Immature natural killer cell (primary cell): ENCODE data around the gene SV2C. TPM values are rescaled to one million over a fixed set of nuclear protein-coding genes. Genes with fewer than 3 reads are reported as not detected.

Experiments used
- DNase-seq, 3 donors: peaks; one replicate each; pipeline ENCODE4 v3.0.0; 2022; ENCODE audit warnings: mixed read lengths in 1 of 3
- H3K27ac Mint-ChIP-seq, 6 donors: one replicate each; pipeline ENCODE4 v1.8.0; 2020; ENCODE audit warnings: mixed read lengths in 6 of 6, mild to moderate bottlenecking in 5 of 6, inconsistent platforms in 4 of 6, moderate library complexity in 3 of 6
- H3K27me3 Mint-ChIP-seq, 3 donors: one replicate each; pipeline ENCODE4 v1.8.0; 2020 to 2021; ENCODE audit warnings: low read depth in 3 of 3, mild to moderate bottlenecking in 3 of 3, mixed read lengths in 3 of 3, moderate library complexity in 3 of 3, inconsistent platforms in 1 of 3
- H3K36me3 Mint-ChIP-seq, 3 donors: one replicate each; pipeline ENCODE4 v1.8.0; 2020; ENCODE audit warnings: mixed read lengths in 3 of 3, inconsistent platforms in 2 of 3, mild to moderate bottlenecking in 2 of 3
- H3K4me1 Mint-ChIP-seq, 2 donors: one replicate each; pipeline ENCODE4 v1.8.0; 2020; ENCODE audit warnings: inconsistent platforms in 2 of 2, mild to moderate bottlenecking in 2 of 2, mixed read lengths in 2 of 2, moderate library complexity in 1 of 2
- H3K4me3 Mint-ChIP-seq, 5 donors: one replicate each; pipeline ENCODE4 v1.8.0; 2020; ENCODE audit warnings: mild to moderate bottlenecking in 5 of 5, mixed read lengths in 5 of 5, inconsistent platforms in 3 of 5, moderate library complexity in 3 of 5
- H3K9me3 Mint-ChIP-seq, 6 donors: one replicate each; pipeline ENCODE4 v1.8.0; 2020; ENCODE audit warnings: mild to moderate bottlenecking in 6 of 6, mixed read lengths in 6 of 6, inconsistent platforms in 4 of 6, moderate library complexity in 3 of 6
- polyA plus RNA-seq, 3 donors: library from polyadenylated mRNA; unstranded; fragments of 300-500 nt; fragmentation: Illumina TruSeq; gene quantifications; one replicate each; pipeline ENCODE4 v1.2.3, GENCODE V29; 2021

Gene SV2C
- polyA plus RNA-seq, 3 donors from 2014 or later = not detected

- H3K36me3 Mint-ChIP-seq = no peaks in the 10 kb centered on the region
- H3K4me1 Mint-ChIP-seq = peaks cover 11 to 13% of the 10 kb centered on the region in 2 donors
- no peaks in the 10 kb centered on the region for H3K9me3 Mint-ChIP-seq
Measured at GRCh38 chr5:76271836-76272235, 188.7 kb downstream of the SV2C start.

GRCh38 chr5:76273206-76273885 lies 190.2 kb downstream of the SV2C start:
- H3K4me1 Mint-ChIP-seq = peaks cover 11 to 13% of the 10 kb centered on the region in 2 donors
- H3K9me3 Mint-ChIP-seq = no peaks in the 10 kb centered on the region
- peaks cover 0 to 3% (median 0%) of the 10 kb centered on the region in 3 donors for H3K27me3 Mint-ChIP-seq
- no peak overlapping the region for H3K4me3 Mint-ChIP-seq
- H3K27ac Mint-ChIP-seq = no peak overlapping the region
- no peak for DNase-seq
- no peaks in the 10 kb centered on the region for H3K36me3 Mint-ChIP-seq

More at GRCh38 chr5:76271836-76272235, 188.7 kb downstream of the SV2C start:
- DNase-seq = no peak
- Mint-ChIP-seq H3K27me3 (peaks cover 0 to 3% (median 2%) of the 10 kb centered on the region in 3 donors), H3K27ac (no peak overlapping the region), H3K4me3 (no peak overlapping the region)

GRCh38 chr5:76274571-76274970 lies 191.4 kb downstream of the SV2C start:
- DNase-seq = no peak
- Mint-ChIP-seq H3K27me3 (no peaks in the 10 kb centered on the region), H3K9me3 (no peaks in the 10 kb centered on the region), H3K36me3 (no peaks in the 10 kb centered on the region), H3K4me3 (no peak overlapping the region), H3K4me1 (peaks cover 9% of the 10 kb centered on the region in 2 donors), H3K27ac (no peak overlapping the region)

- Mint-ChIP-seq H3K4me3 (no peak overlapping the region), H3K9me3 (no peaks in the 10 kb centered on the region), H3K27me3 (peaks cover 0 to 1% (median 0%) of the 10 kb centered on the region in 3 donors), H3K4me1 (no peaks in the 10 kb centered on the region), H3K36me3 (no peaks in the 10 kb centered on the region), H3K27ac (no peak overlapping the region)
- no peak for DNase-seq
Measured at GRCh38 chr5:76277736-76278135, 194.6 kb downstream of the SV2C start.

- DNase-seq = no peak
- H3K36me3 Mint-ChIP-seq = no peaks in the 10 kb centered on the region
- H3K27me3 Mint-ChIP-seq = peaks cover 0 to 1% (median 0%) of the 10 kb centered on the region in 3 donors
- H3K4me1 Mint-ChIP-seq = peaks cover 0 to under 1% of the 10 kb centered on the region in 2 donors
- H3K4me3 Mint-ChIP-seq = no peak overlapping the region
- no peak overlapping the region for H3K27ac Mint-ChIP-seq
- no peaks in the 10 kb centered on the region for H3K9me3 Mint-ChIP-seq
Measured at GRCh38 chr5:76278261-76278789, 195.1 kb downstream of the SV2C start.

- no peak for DNase-seq
- peaks cover 0 to 13% of the 10 kb centered on the region in 2 donors for H3K4me1 Mint-ChIP-seq
- H3K27ac Mint-ChIP-seq = no peak overlapping the region
- H3K36me3 Mint-ChIP-seq = no peaks in the 10 kb centered on the region
- H3K4me3 Mint-ChIP-seq = no peak overlapping the region
- peaks cover 0 to 2% (median 0%) of the 10 kb centered on the region in 6 donors for H3K9me3 Mint-ChIP-seq
- peaks cover 0 to 5% (median 1%) of the 10 kb centered on the region in 3 donors for H3K27me3 Mint-ChIP-seq
Measured at GRCh38 chr5:76280494-76280893, 197.3 kb downstream of the SV2C start.

GRCh38 chr5:76283670-76284069 lies 200.5 kb downstream of the SV2C start:
- no peaks in the 10 kb centered on the region for H3K36me3 Mint-ChIP-seq
- H3K4me3 Mint-ChIP-seq = no peak overlapping the region
- peaks cover 0 to 13% of the 10 kb centered on the region in 2 donors for H3K4me1 Mint-ChIP-seq
- no peak overlapping the region for H3K27ac Mint-ChIP-seq
- peaks cover 0 to 5% (median 1%) of the 10 kb centered on the region in 3 donors for H3K27me3 Mint-ChIP-seq
- no peak for DNase-seq
- peaks cover 0 to 2% (median 0%) of the 10 kb centered on the region in 6 donors for H3K9me3 Mint-ChIP-seq

- peaks cover 12 to 31% of the 10 kb centered on the region in 2 donors for H3K4me1 Mint-ChIP-seq
- H3K9me3 Mint-ChIP-seq = no peaks in the 10 kb centered on the region
- no peak overlapping the region for H3K4me3 Mint-ChIP-seq
- DNase-seq = no peak
- peaks cover 0 to 2% (median 0%) of the 10 kb centered on the region in 3 donors for H3K27me3 Mint-ChIP-seq
- no peaks in the 10 kb centered on the region for H3K36me3 Mint-ChIP-seq
- H3K27ac Mint-ChIP-seq = no peak overlapping the region
Measured at GRCh38 chr5:76289692-76290091, 206.5 kb downstream of the SV2C start.

GRCh38 chr5:76290321-76290757 lies 207.2 kb downstream of the SV2C start:
- Mint-ChIP-seq H3K27me3 (peaks cover 0 to 2% (median 0%) of the 10 kb centered on the region in 3 donors), H3K36me3 (no peaks in the 10 kb centered on the region), H3K4me3 (no peak overlapping the region), H3K4me1 (peaks cover 17 to 37% of the 10 kb centered on the region in 2 donors), H3K9me3 (no peaks in the 10 kb centered on the region), H3K27ac (peak overlapping the region in 2 of 6 donors; percentile 9 to 61)
- no peak for DNase-seq

- no peak for DNase-seq
- Mint-ChIP-seq H3K4me1 (peaks cover 17 to 42% of the 10 kb centered on the region in 2 donors), H3K4me3 (no peak overlapping the region)
Measured at GRCh38 chr5:76291305-76292077, 208.3 kb downstream of the SV2C start.

GRCh38 chr5:76292620-76293322 lies 209.6 kb downstream of the SV2C start:
- H3K4me3 Mint-ChIP-seq = peak overlapping the region in 1 of 5 donors; percentile 4

More at GRCh38 chr5:76291305-76292077, 208.3 kb downstream of the SV2C start:
- no peaks in the 10 kb centered on the region for H3K9me3 Mint-ChIP-seq
- H3K27ac Mint-ChIP-seq = no peak overlapping the region
- H3K27me3 Mint-ChIP-seq = peaks cover 0 to 2% (median 0%) of the 10 kb centered on the region in 3 donors
- no peaks in the 10 kb centered on the region for H3K36me3 Mint-ChIP-seq

GRCh38 chr5:76294573-76294972 lies 211.4 kb downstream of the SV2C start:
- Mint-ChIP-seq H3K36me3 (peaks cover 0 to 8% (median 0%) of the 10 kb centered on the region in 3 donors), H3K4me1 (peaks cover 19 to 57% of the 10 kb centered on the region in 2 donors), H3K27ac (peak overlapping the region in 4 of 6 donors; percentile 20 to 82 (median 47)), H3K27me3 (peaks cover 0 to 2% (median 2%) of the 10 kb centered on the region in 3 donors), H3K9me3 (no peaks in the 10 kb centered on the region), H3K4me3 (peak overlapping the region; percentile 3 to 56 (median 26))
- DNase-seq = peak; percentile 9 to 32 (median 27)

More at GRCh38 chr5:76292620-76293322, 209.6 kb downstream of the SV2C start:
- Mint-ChIP-seq H3K4me1 (peaks cover 17 to 42% of the 10 kb centered on the region in 2 donors), H3K27ac (peak overlapping the region in 1 of 6 donors; percentile 10), H3K36me3 (peaks cover 0 to 4% (median 0%) of the 10 kb centered on the region in 3 donors), H3K27me3 (peaks cover 0 to 2% (median 0%) of the 10 kb centered on the region in 3 donors), H3K9me3 (no peaks in the 10 kb centered on the region)
- DNase-seq = no peak

GRCh38 chr5:76298852-76299251 lies 215.7 kb downstream of the SV2C start:
- Mint-ChIP-seq H3K27me3 (peaks cover 0 to 2% (median 2%) of the 10 kb centered on the region in 3 donors), H3K9me3 (no peaks in the 10 kb centered on the region), H3K36me3 (peaks cover 0 to 8% (median 0%) of the 10 kb centered on the region in 3 donors), H3K4me3 (no peak overlapping the region), H3K27ac (peak overlapping the region in 1 of 6 donors; percentile 71), H3K4me1 (peaks cover 31 to 57% of the 10 kb centered on the region in 2 donors)
- no peak for DNase-seq
